ENCODE results near the gene PCDHB4. TPM values are rescaled to one million over a fixed set of nuclear protein-coding genes. Genes with fewer than 3 reads are reported as not detected.
"Not testable (repeated sequence)": the region's sequence is repeated elsewhere in the genome, so short reads cannot be mapped to it uniquely, and the experiment has no call there.

PCDHB4 gene
- total RNA-seq, 1 donor from 2014 or later = 4.6 TPM

DNA sequence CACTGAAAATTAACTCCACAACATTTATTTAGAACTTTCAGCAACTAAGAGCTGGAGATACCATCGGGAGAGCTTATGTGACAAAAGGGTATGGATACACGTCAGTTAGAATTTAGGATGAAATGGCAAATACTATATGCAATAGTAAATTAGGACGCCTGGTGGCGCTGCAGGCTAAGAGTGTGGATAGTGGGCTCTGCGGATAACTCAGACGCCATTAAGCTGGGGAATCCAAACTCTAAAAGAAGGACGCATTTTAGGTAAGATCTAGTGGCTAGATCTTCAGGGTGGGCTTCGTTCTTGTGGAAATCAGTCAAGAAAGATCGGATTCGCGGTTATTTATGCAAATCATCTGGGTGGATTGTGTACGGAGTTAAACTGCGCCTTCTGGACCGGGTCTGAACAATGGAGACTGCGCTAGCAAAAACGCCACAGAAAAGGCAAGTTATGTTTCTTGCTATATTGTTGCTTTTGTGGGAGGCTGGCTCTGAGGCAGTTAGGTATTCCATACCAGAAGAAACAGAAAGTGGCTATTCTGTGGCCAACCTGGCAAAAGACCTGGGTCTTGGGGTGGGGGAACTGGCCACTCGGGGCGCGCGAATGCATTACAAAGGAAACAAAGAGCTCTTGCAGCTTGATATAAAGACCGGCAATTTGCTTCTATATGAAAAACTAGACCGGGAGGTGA is 13.6 kb downstream of the PCDHB4 start, which contains the start of gene PCDHB5:
Gene PCDHB5, plus strand, starts transcription at position 177 of the 688 bp plus-strand sequence. Its CDS starts 229 bp downstream, at position 406.
- Mint-ChIP-seq H3K36me3 (ENCODE audit: insufficient read depth) (peaks cover 67% of the 10 kb centered on the region), H3K4me1 (ENCODE audit: low read depth) (no peaks in the 10 kb centered on the region), H3K27ac (peak within 1 kb of the TSS; percentile 98), H3K27me3 (no peaks in the 10 kb centered on the region), H3K9me3 (ENCODE audit: low read depth) (peaks cover 64% of the 10 kb centered on the region), H3K4me3 (ENCODE audit: low read depth) (peak within 1 kb of the TSS; percentile 80)
- TF ChIP-seq, protein P1, sequence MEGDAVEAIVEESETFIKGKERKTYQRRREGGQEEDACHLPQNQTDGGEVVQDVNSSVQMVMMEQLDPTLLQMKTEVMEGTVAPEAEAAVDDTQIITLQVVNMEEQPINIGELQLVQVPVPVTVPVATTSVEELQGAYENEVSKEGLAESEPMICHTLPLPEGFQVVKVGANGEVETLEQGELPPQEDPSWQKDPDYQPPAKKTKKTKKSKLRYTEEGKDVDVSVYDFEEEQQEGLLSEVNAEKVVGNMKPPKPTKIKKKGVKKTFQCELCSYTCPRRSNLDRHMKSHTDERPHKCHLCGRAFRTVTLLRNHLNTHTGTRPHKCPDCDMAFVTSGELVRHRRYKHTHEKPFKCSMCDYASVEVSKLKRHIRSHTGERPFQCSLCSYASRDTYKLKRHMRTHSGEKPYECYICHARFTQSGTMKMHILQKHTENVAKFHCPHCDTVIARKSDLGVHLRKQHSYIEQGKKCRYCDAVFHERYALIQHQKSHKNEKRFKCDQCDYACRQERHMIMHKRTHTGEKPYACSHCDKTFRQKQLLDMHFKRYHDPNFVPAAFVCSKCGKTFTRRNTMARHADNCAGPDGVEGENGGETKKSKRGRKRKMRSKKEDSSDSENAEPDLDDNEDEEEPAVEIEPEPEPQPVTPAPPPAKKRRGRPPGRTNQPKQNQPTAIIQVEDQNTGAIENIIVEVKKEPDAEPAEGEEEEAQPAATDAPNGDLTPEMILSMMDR (IDR thresholded peaks at IDR 0.05; ENCODE audit: unreplicated experiment) = peak; percentile 62
- DNase-seq (ENCODE audit: low spot score, unreplicated experiment) = no peak

DNA sequence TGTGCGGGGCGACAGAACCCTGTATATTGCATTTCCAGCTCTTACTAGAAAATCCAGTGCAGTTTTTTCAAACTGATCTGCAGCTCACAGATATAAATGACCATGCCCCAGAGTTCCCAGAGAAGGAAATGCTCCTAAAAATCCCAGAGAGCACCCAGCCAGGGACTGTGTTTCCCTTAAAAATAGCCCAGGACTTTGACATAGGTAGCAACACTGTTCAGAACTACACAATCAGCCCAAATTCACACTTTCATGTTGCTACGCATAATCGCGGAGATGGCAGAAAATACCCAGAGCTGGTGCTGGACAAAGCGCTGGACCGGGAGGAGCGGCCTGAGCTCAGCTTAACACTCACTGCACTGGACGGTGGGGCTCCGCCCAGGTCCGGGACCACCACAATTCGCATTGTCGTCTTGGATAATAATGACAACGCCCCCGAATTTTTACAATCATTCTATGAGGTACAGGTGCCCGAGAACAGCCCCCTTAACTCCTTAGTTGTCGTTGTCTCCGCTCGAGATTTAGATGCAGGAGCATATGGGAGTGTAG is 14.2 kb downstream of the PCDHB4 start:
- H3K36me3 Mint-ChIP-seq (ENCODE audit: insufficient read depth) = peaks cover 66% of the 10 kb centered on the region
- DNase-seq (ENCODE audit: low spot score, unreplicated experiment) = no peak
- no peaks in the 10 kb centered on the region for H3K27me3 Mint-ChIP-seq
- H3K4me3 Mint-ChIP-seq (ENCODE audit: low read depth) = peak overlapping the region; percentile 80
- peak overlapping the region; percentile 98 for H3K27ac Mint-ChIP-seq
- H3K9me3 Mint-ChIP-seq (ENCODE audit: low read depth) = peaks cover 60% of the 10 kb centered on the region
- TF ChIP-seq, protein P1 (IDR thresholded peaks at IDR 0.05; ENCODE audit: unreplicated experiment) = no peak
- no peaks in the 10 kb centered on the region for H3K4me1 Mint-ChIP-seq (ENCODE audit: low read depth)

DNA sequence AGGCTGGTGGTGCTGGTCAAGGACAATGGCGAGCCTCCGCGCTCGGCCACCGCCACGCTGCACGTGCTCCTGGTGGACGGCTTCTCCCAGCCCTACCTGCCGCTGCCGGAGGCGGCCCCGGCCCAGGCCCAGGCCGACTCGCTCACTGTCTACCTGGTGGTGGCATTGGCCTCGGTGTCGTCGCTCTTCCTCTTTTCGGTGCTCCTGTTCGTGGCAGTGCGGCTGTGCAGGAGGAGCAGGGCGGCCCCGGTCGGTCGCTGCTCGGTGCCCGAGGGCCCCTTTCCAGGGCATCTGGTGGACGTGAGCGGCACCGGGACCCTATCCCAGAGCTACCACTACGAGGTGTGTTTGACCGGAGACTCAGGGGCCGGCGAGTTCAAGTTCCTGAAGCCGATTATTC is 15.7 kb downstream of the PCDHB4 start:
- DNase-seq (ENCODE audit: low spot score, unreplicated experiment); H3K4me1 Mint-ChIP-seq (ENCODE audit: low read depth); H3K4me3 Mint-ChIP-seq (ENCODE audit: low read depth); H3K27me3 Mint-ChIP-seq: not testable (repeated sequence)
- Mint-ChIP-seq H3K9me3 (ENCODE audit: low read depth) (peaks cover 58% of the 10 kb centered on the region), H3K36me3 (ENCODE audit: insufficient read depth) (peaks cover 60% of the 10 kb centered on the region), H3K27ac (peak overlapping the region; percentile 90)

DNA sequence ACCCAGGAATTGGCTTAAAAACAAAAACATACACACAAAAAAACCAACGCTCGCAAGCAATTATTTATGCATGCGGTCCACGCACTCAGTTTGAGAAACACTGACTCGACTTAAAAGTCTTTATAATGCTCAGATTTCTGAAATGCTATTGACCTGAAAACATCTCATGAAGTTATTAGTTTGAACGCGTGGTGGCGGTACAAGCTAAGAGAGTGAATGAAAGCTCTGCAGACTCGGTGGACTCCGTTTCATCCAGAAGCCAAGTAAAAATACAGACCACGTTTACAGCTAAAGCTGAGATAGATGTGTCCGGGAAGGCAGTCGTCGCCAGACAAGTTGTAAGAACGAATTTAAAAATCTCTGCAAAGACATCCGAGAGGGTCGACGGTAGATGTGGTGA is 28.2 kb downstream of the PCDHB4 start, which contains the start of gene PCDHB6:
Gene PCDHB6, plus strand, starts transcription at position 246 of the 400 bp plus-strand sequence. CDS start 201 bp downstream, outside the sequence.
- Mint-ChIP-seq H3K4me1 (ENCODE audit: low read depth) (no peaks in the 10 kb centered on the region), H3K4me3 (ENCODE audit: low read depth) (no peak within 1 kb of the TSS), H3K27me3 (no peaks in the 10 kb centered on the region), H3K9me3 (ENCODE audit: low read depth) (peaks cover 43% of the 10 kb centered on the region), H3K36me3 (ENCODE audit: insufficient read depth) (peaks cover 48% of the 10 kb centered on the region), H3K27ac (peak within 1 kb of the TSS; percentile 5)
- TF ChIP-seq, protein P1 (IDR thresholded peaks at IDR 0.05; ENCODE audit: unreplicated experiment) = no peak
- DNase-seq (ENCODE audit: low spot score, unreplicated experiment) = no peak

DNA sequence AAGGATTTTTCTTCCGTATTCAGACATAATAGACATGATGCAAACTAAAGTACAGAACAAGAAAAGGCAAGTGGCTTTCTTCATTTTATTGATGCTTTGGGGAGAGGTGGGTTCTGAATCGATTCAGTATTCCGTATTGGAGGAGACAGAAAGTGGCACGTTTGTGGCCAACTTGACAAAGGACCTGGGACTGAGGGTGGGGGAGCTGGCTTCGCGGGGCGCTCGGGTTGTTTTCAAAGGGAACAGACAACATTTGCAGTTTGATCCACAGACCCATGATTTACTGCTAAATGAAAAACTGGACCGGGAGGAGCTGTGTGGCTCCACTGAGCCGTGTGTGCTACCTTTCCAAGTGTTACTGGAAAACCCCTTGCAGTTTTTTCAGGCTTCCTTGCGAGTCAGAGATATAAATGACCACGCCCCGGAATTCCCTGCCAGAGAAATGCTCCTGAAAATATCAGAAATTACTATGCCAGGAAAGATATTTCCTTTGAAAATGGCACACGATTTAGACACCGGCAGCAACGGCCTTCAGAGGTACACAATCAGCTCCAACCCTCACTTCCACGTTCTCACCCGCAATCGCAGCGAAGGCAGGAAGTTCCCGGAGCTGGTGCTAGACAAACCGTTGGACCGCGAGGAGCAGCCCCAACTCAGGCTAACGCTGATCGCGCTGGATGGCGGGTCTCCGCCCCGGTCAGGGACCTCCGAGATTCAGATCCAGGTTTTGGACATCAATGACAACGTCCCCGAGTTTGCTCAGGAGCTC is 28.8 kb downstream of the PCDHB4 start:
- peaks cover 42% of the 10 kb centered on the region for H3K9me3 Mint-ChIP-seq (ENCODE audit: low read depth)

More for the DNA sequence above, 28.8 kb downstream of the PCDHB4 start:
- no peak for DNase-seq (ENCODE audit: low spot score, unreplicated experiment)
- peaks cover 48% of the 10 kb centered on the region for H3K36me3 Mint-ChIP-seq (ENCODE audit: insufficient read depth)
- no peaks in the 10 kb centered on the region for H3K4me1 Mint-ChIP-seq (ENCODE audit: low read depth)
- TF ChIP-seq, protein P1 (IDR thresholded peaks at IDR 0.05; ENCODE audit: unreplicated experiment) = no peak
- H3K27me3 Mint-ChIP-seq = no peaks in the 10 kb centered on the region
- H3K4me3 Mint-ChIP-seq (ENCODE audit: low read depth) = no peak overlapping the region
- H3K27ac Mint-ChIP-seq = peak overlapping the region; percentile 5
